Measurements from ENCODE around the gene MCAT.
A peak's percentile ranks its signal among the peaks of the same experiment; 100 is the strongest.

GRCh38 chr22:43110927-43111623 lies 32.1 kb downstream of the MCAT start:
- TF ChIP-seq EZH2phosphoT487 (IDR thresholded peaks at IDR 0.05; ENCODE audit: insufficient read depth, low read depth), result no peak
- TF ChIP-seq EZH2 (IDR thresholded peaks at IDR 0.05; ENCODE audit: insufficient read depth, poor library complexity, severe bottlenecking), result peak; percentile 15
